ENCODE results near the gene PTGIR.

PTGIR gene

DNA sequence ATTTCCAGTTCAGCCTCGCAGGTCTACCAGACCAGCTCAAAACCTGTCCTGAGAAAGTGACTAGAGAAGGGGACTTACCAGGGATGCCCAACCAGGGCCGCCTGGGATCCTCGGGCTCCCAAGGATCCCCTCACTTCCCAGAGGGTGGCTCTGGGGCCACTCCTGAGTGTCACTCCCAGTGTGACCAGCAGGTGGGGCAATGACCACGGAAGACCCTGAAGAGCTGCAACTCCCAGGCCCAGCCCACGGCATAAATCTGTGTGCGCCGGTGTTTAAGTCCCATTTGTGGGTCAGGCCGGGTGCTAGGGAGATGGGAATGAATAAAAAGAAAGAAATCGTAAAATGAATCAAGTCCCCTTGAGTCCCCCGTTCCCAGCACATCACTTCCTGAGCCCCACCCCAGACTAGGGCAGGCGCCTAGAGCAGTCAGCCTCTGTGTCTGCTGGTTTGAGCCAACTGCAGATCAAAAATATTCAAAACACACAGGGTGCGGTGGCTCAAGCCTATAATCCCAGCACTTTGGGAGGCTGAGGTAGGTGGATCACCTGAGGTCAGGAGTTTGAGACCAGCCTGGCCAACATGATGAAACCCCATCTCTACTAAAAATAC is 10.7 kb downstream of the PTGIR start:
- Histone ChIP-seq H3K4me3 (ENCODE audit: insufficient read depth, low read depth, low read length) (no peak overlapping the region), H3K27ac (ENCODE audit: insufficient read depth, low read depth, low read length, poor library complexity, severe bottlenecking) (no peak overlapping the region), H3K36me3 (ENCODE audit: control insufficient read depth, insufficient read depth, low read length) (peaks cover 14% of the 10 kb centered on the region), H3K4me1 (ENCODE audit: control insufficient read depth, insufficient read depth, low read length) (no peaks in the 10 kb centered on the region), H3K27me3 (ENCODE audit: control insufficient read depth, insufficient read depth, low read length, poor library complexity, severe bottlenecking) (no peaks in the 10 kb centered on the region), H3K9me3 (ENCODE audit: control insufficient read depth, low read length) (no peaks in the 10 kb centered on the region)
- 31 to 34% methylated on average over 12 of the region's 12 CpGs for WGBS, 2 experiments

- no peak overlapping the region for H3K27ac ChIP-seq (ENCODE audit: insufficient read depth, low read depth, low read length, poor library complexity, severe bottlenecking)
- no peaks in the 10 kb centered on the region for H3K9me3 ChIP-seq (ENCODE audit: control insufficient read depth, low read length)
- no peaks in the 10 kb centered on the region for H3K4me1 ChIP-seq (ENCODE audit: control insufficient read depth, insufficient read depth, low read length)
- 92 to 94% methylated on average over 22 of the region's 22 CpGs for WGBS, 2 experiments
- H3K36me3 ChIP-seq (ENCODE audit: control insufficient read depth, insufficient read depth, low read length): peaks cover 20% of the 10 kb centered on the region
- H3K4me3 ChIP-seq (ENCODE audit: insufficient read depth, low read depth, low read length): no peak overlapping the region
- H3K27me3 ChIP-seq (ENCODE audit: control insufficient read depth, insufficient read depth, low read length, poor library complexity, severe bottlenecking): no peaks in the 10 kb centered on the region
Measured at GRCh38 chr19:46613525-46613924, 11.4 kb downstream of the PTGIR start.

DNA sequence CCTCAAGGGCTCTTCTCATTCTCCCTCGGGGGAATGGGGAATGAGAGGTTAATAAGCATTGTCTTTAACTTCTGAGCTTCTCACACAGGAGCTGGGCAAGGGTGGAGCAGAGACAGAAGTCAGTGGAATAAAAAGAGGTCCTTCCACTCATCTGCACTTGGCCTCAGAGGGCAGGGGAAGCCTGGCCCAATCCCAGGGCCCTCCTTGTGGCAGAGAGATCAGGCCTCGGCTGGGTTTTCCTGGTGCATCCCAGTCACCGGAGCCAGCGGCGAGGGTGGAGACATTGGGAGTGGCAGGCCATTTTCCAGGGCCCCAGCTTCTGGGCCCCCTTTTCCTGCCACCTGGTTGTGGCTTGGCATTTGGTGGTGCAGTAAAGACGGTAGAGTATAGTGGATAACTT is 13.1 kb downstream of the PTGIR start:
- Histone ChIP-seq H3K27ac (ENCODE audit: insufficient read depth, low read depth, low read length, poor library complexity, severe bottlenecking) (no peak overlapping the region), H3K4me1 (ENCODE audit: control insufficient read depth, insufficient read depth, low read length) (no peaks in the 10 kb centered on the region), H3K4me3 (ENCODE audit: insufficient read depth, low read depth, low read length) (no peak overlapping the region), H3K9me3 (ENCODE audit: control insufficient read depth, low read length) (no peaks in the 10 kb centered on the region), H3K27me3 (ENCODE audit: control insufficient read depth, insufficient read depth, low read length, poor library complexity, severe bottlenecking) (no peaks in the 10 kb centered on the region), H3K36me3 (ENCODE audit: control insufficient read depth, insufficient read depth, low read length) (peaks cover 37% of the 10 kb centered on the region)
- 93 to 94% methylated on average over 6 of the region's 6 CpGs for WGBS, 2 experiments

DNA sequence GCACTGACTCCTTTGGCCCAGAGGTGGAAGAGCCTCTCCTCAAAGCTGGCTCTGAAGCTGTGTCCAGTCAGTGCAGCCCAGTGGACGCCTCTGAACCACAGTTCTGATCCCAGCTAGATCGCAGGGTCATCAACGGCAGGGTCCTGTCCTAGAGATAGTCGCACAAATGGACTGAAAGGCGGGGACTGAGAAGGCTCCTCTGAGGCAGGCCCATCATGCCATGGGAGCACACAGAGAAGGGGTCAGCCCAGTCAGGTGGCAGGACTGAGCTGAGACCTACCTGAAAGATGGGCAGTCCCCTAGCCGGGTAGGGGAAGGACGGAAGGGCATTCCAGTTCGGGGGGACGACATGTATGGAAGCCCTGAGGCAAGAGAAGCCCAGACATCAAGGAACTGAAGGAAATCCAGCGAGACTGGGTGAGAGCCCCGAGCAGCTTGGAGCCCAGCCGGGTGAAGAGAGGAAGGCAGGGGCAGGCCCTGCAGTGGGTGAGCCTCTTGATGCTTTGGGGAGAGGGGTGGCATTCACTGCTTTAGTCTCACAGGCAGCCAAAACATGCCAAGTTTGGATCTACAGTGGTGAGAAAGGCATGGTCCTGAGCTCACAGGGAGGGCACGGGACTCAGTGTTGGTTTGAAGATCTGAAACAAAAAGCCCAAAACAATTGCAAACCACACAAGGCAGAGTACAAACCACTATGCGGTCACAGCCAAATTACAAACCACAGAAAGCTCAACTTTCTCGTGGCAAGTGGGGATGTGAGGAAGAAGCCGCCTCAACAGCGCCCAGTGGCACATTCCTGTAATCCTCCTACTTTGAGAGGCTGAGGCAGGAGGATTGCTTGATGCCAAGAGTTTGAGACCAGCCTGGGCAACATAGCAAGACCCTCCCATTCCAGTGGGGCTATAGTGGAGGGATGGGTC is 13.8 kb downstream of the PTGIR start:
- Histone ChIP-seq H3K4me1 (ENCODE audit: control insufficient read depth, insufficient read depth, low read length) (no peaks in the 10 kb centered on the region), H3K4me3 (ENCODE audit: insufficient read depth, low read depth, low read length) (no peak overlapping the region), H3K27ac (ENCODE audit: insufficient read depth, low read depth, low read length, poor library complexity, severe bottlenecking) (peak overlapping the region; percentile 20), H3K36me3 (ENCODE audit: control insufficient read depth, insufficient read depth, low read length) (peaks cover 43% of the 10 kb centered on the region), H3K9me3 (ENCODE audit: control insufficient read depth, low read length) (no peaks in the 10 kb centered on the region), H3K27me3 (ENCODE audit: control insufficient read depth, insufficient read depth, low read length, poor library complexity, severe bottlenecking) (no peaks in the 10 kb centered on the region)
- 88 to 95% methylated on average over 17 of the region's 17 CpGs for WGBS, 2 experiments

- H3K4me3 ChIP-seq (ENCODE audit: insufficient read depth, low read depth, low read length): no peak overlapping the region
Measured at GRCh38 chr19:46610413-46610775, 14.5 kb downstream of the PTGIR start.

DNA sequence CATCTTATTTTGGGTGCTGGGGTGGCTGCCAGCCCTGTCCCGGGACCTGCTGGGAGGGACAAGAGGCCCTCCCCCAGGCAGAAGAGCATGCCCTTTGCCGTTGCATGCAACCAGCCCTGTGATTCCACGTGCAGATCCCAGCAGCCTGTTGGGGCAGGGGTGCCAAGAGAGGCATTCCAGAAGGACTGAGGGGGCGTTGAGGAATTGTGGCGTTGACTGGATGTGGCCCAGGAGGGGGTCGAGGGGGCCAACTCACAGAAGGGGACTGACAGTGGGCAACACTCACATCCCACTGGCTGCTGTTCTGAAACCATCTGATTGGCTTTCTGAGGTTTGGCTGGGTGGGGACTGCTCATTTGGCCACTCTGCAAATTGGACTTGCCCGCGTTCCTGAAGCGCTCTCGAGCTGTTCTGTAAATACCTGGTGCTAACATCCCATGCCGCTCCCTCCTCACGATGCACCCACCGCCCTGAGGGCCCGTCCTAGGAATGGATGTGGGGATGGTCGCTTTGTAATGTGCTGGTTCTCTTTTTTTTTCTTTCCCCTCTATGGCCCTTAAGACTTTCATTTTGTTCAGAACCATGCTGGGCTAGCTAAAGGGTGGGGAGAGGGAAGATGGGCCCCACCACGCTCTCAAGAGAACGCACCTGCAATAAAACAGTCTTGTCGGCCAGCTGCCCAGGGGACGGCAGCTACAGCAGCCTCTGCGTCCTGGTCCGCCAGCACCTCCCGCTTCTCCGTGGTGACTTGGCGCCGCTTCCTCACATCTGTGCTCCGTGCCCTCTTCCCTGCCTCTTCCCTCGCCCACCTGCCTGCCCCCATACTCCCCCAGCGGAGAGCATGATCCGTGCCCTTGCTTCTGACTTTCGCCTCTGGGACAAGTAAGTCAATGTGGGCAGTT is 15.1 kb downstream of the PTGIR start:
- Histone ChIP-seq H3K36me3 (ENCODE audit: control insufficient read depth, insufficient read depth, low read length) (peaks cover 52% of the 10 kb centered on the region), H3K27ac (ENCODE audit: insufficient read depth, low read depth, low read length, poor library complexity, severe bottlenecking) (no peak overlapping the region), H3K4me3 (ENCODE audit: insufficient read depth, low read depth, low read length) (no peak overlapping the region), H3K9me3 (ENCODE audit: control insufficient read depth, low read length) (no peaks in the 10 kb centered on the region), H3K27me3 (ENCODE audit: control insufficient read depth, insufficient read depth, low read length, poor library complexity, severe bottlenecking) (no peaks in the 10 kb centered on the region), H3K4me1 (ENCODE audit: control insufficient read depth, insufficient read depth, low read length) (peaks cover 3% of the 10 kb centered on the region)
- 92% methylated on average over 30 of the region's 30 CpGs for WGBS, 2 experiments

More at GRCh38 chr19:46610413-46610775, 14.5 kb downstream of the PTGIR start:
- WGBS, 2 experiments: 85 to 92% methylated on average over 3 to 5 of the region's 5 CpGs
- Histone ChIP-seq H3K27me3 (ENCODE audit: control insufficient read depth, insufficient read depth, low read length, poor library complexity, severe bottlenecking) (no peaks in the 10 kb centered on the region), H3K27ac (ENCODE audit: insufficient read depth, low read depth, low read length, poor library complexity, severe bottlenecking) (no peak overlapping the region), H3K36me3 (ENCODE audit: control insufficient read depth, insufficient read depth, low read length) (peaks cover 51% of the 10 kb centered on the region), H3K9me3 (ENCODE audit: control insufficient read depth, low read length) (no peaks in the 10 kb centered on the region), H3K4me1 (ENCODE audit: control insufficient read depth, insufficient read depth, low read length) (no peaks in the 10 kb centered on the region)

- no peak overlapping the region for H3K27ac ChIP-seq (ENCODE audit: insufficient read depth, low read depth, low read length, poor library complexity, severe bottlenecking)
- no peak overlapping the region for H3K4me3 ChIP-seq (ENCODE audit: insufficient read depth, low read depth, low read length)
- H3K36me3 ChIP-seq (ENCODE audit: control insufficient read depth, insufficient read depth, low read length): peaks cover 52% of the 10 kb centered on the region
- peaks cover 13% of the 10 kb centered on the region for H3K4me1 ChIP-seq (ENCODE audit: control insufficient read depth, insufficient read depth, low read length)
- no peaks in the 10 kb centered on the region for H3K9me3 ChIP-seq (ENCODE audit: control insufficient read depth, low read length)
- no peaks in the 10 kb centered on the region for H3K27me3 ChIP-seq (ENCODE audit: control insufficient read depth, insufficient read depth, low read length, poor library complexity, severe bottlenecking)
- 95 to 96% methylated on average over 27 of the region's 27 CpGs for WGBS, 2 experiments
Measured at GRCh38 chr19:46608581-46609345, 16.1 kb downstream of the PTGIR start.

DNA sequence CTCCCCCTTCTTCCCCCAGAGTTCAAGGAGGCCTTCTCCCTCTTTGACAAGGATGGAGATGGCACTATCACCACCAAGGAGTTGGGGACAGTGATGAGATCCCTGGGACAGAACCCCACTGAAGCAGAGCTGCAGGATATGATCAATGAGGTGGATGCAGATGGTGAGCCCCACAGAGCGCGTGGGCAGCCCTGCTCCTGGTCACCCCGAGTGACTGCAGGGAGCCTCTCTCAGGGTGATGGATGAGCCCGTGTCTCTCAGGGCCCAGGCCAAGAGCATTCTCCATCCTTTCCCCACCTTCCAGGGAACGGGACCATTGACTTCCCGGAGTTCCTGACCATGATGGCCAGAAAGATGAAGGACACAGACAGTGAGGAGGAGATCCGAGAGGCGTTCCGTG is 16.7 kb downstream of the PTGIR start:
- H3K36me3 ChIP-seq (ENCODE audit: control insufficient read depth, insufficient read depth, low read length): peaks cover 52% of the 10 kb centered on the region
- no peak overlapping the region for H3K4me3 ChIP-seq (ENCODE audit: insufficient read depth, low read depth, low read length)
- no peaks in the 10 kb centered on the region for H3K9me3 ChIP-seq (ENCODE audit: control insufficient read depth, low read length)
- no peaks in the 10 kb centered on the region for H3K27me3 ChIP-seq (ENCODE audit: control insufficient read depth, insufficient read depth, low read length, poor library complexity, severe bottlenecking)
- 96 to 97% methylated on average over 9 of the region's 9 CpGs for WGBS, 2 experiments
- peaks cover 19% of the 10 kb centered on the region for H3K4me1 ChIP-seq (ENCODE audit: control insufficient read depth, insufficient read depth, low read length)
- H3K27ac ChIP-seq (ENCODE audit: insufficient read depth, low read depth, low read length, poor library complexity, severe bottlenecking): no peak overlapping the region

DNA sequence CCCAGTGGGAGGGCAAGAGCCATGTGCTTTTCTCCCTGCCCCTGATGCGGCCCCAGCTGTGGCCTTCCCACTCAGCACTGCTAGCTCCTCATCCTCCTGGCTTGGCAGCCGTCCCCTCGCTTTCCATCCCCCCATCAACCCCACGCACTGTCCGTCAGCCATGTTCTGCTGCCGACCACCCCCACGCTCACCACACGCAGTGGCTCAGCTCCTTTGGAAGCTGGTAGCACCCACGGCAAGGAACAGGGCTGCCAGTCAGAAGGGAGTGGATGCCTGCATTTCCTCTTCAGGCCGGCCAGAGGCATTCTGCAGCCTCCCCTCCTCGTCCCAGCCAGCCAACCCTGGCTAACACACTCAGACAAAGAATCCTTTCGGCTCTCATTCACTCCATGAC is 17.4 kb downstream of the PTGIR start:
- H3K4me3 ChIP-seq (ENCODE audit: insufficient read depth, low read depth, low read length): no peak overlapping the region
- H3K27ac ChIP-seq (ENCODE audit: insufficient read depth, low read depth, low read length, poor library complexity, severe bottlenecking): no peak overlapping the region
- no peaks in the 10 kb centered on the region for H3K9me3 ChIP-seq (ENCODE audit: control insufficient read depth, low read length)
- 94 to 95% methylated on average over 12 of the region's 12 CpGs for WGBS, 2 experiments
- H3K36me3 ChIP-seq (ENCODE audit: control insufficient read depth, insufficient read depth, low read length): peaks cover 52% of the 10 kb centered on the region
- H3K27me3 ChIP-seq (ENCODE audit: control insufficient read depth, insufficient read depth, low read length, poor library complexity, severe bottlenecking): no peaks in the 10 kb centered on the region
- H3K4me1 ChIP-seq (ENCODE audit: control insufficient read depth, insufficient read depth, low read length): peaks cover 26% of the 10 kb centered on the region
